ENCODE data around the gene SEMG1.

- TF ChIP-seq CTCF (IDR thresholded peaks at IDR 0.05) (no peak), EP300 (IDR thresholded peaks at IDR 0.05) (no peak), POLR2A (IDR thresholded peaks at IDR 0.05) (no peak)
These were observed 41.9 kb upstream of the SEMG1 start for GRCh38 chr20:45164906-45165305.
